HCT116 (cell line): Measurements from ENCODE around the gene CA11.

Experiments
- CTCF ChIP-seq, 3 experiments: fragments of 200-600 bp in 1 of 3; sonication (generic) in 1 of 3; IDR thresholded peaks in 2 of 3; conservative IDR thresholded peaks in 1 of 3; 2 replicates each; pipeline ENCODE4 v1.5.1; 2012 to 2017; ENCODE audit warnings: low read depth in 2 of 3, low read length in 2 of 3, antibody characterized with exemption in 1 of 3, borderline replicate concordance in 1 of 3, control low read depth in 1 of 3, mild to moderate bottlenecking in 1 of 3, mixed read lengths in 1 of 3, mixed run types in 1 of 3, moderate library complexity in 1 of 3; ENCODE audit not compliant: insufficient read depth in 1 of 3
- EZH2phosphoT487 ChIP-seq: fragments of 200-600 bp; IDR thresholded peaks from 2 replicates; pipeline ENCODE4 v1.6.1; 2018; ENCODE audit warnings: antibody characterized with exemption, borderline replicate concordance
- POLR2A ChIP-seq: IDR thresholded peaks from 2 replicates; pipeline ENCODE4 v1.7.0; 2011; ENCODE audit warnings: borderline replicate concordance; ENCODE audit not compliant: insufficient read depth, insufficient read length; ENCODE audit errors: extremely low read depth
- RAD21 ChIP-seq: IDR thresholded peaks from 2 replicates; pipeline ENCODE4 v1.6.1; 2012; ENCODE audit warnings: low read depth, mild to moderate bottlenecking

- TF ChIP-seq POLR2A (no peak), RAD21 (no peak), CTCF (IDR thresholded peaks at IDR 0.05 in 2 of 3, conservative IDR thresholded peaks at IDR 0.05 in 1 of 3; ENCODE audit: borderline replicate concordance in 1 of 3, insufficient read depth in 1 of 3, low read depth in 2 of 3, low read length in 2 of 3) (no peak), EZH2phosphoT487 (no peak)
These were observed 20.9 kb downstream of the CA11 start for GRCh38 chr19:48624791-48625723.
